GM12872 (cell line): ENCODE data around the gene FLAD1.

Experiments used
- CTCF ChIP-seq: IDR thresholded peaks from 3 replicates; pipeline ENCODE4 v1.5.1; 2011; ENCODE audit warnings: low read depth, mild to moderate bottlenecking, low read length, moderate library complexity; ENCODE audit not compliant: insufficient read depth

FLAD1 gene

GRCh38 chr1:154955039-154955717, 28.0 kb upstream of the FLAD1 start:
- no peak for TF ChIP-seq CTCF

GRCh38 chr1:154955718-154956543, 27.2 kb upstream of the FLAD1 start, which contains the start of gene PBXIP1:
Gene PBXIP1, minus strand, starts transcription at chr1:154956099. Its CDS starts 2,378 bp downstream, at chr1:154953721.
- TF ChIP-seq CTCF = peak; percentile 34; the same call in 1 of the 3 replicates

GRCh38 chr1:154956544-154956941, 26.6 kb upstream of the FLAD1 start:
- no peak for TF ChIP-seq CTCF

GRCh38 chr1:154957091-154957657, 26.0 kb upstream of the FLAD1 start:
- no peak for TF ChIP-seq CTCF

- no peak for TF ChIP-seq CTCF
Measured at GRCh38 chr1:154958036-154958435, 25.1 kb upstream of the FLAD1 start.

- TF ChIP-seq CTCF = no peak
Measured at GRCh38 chr1:154958681-154959425, 24.3 kb upstream of the FLAD1 start.

- TF ChIP-seq CTCF = no peak
Measured at GRCh38 chr1:154959426-154959780, 23.7 kb upstream of the FLAD1 start.
